Heart right ventricle (tissue), 16 donors: ENCODE data around the gene B4GALNT2. TPM values are rescaled to one million over a fixed set of nuclear protein-coding genes. Genes with fewer than 3 reads are reported as not detected.

Experiments
- ATAC-seq, 8 donors: fragments of 200-7000 bp; cut with Tn5 transposase; one replicate each; pipeline ENCODE4 v1.9.1; 2020; ENCODE audit warnings: mild to moderate bottlenecking in 8 of 8, moderate library complexity in 8 of 8, moderate number of reproducible peaks in 1 of 8
- DNase-seq, 2 donors: peaks; one replicate each; pipeline ENCODE4 v3.0.0-alpha.2; 2020
- H3K27ac ChIP-seq, 10 donors: fragments of 200-600 bp; sonication (generic) in 2 of 10; one replicate each; pipeline versions ENCODE4 v1.5.0 to v1.8.0; 2020 to 2022; ENCODE audit warnings: mild to moderate bottlenecking in 3 of 10
- H3K27me3 ChIP-seq, 7 donors: fragments of 200-600 bp; one replicate each; pipeline ENCODE4 v1.8.0; 2021 to 2022; ENCODE audit warnings: mild to moderate bottlenecking in 2 of 7
- H3K36me3 ChIP-seq, 9 donors: fragments of 200-600 bp; sonication (generic) in 1 of 9; one replicate each; pipeline versions ENCODE4 v1.5.0 to v1.8.0; 2020 to 2022; ENCODE audit warnings: mild to moderate bottlenecking in 2 of 9
- H3K4me1 ChIP-seq, 9 donors: fragments of 200-600 bp; sonication (generic) in 1 of 9; one replicate each; pipeline versions ENCODE4 v1.5.0 to v1.8.0; 2020 to 2022; ENCODE audit warnings: mild to moderate bottlenecking in 4 of 9
- H3K4me3 ChIP-seq, 10 donors: fragments of 200-600 bp; sonication (generic) in 2 of 10; one replicate each; pipeline versions ENCODE4 v1.5.0 to v1.8.0; 2020 to 2022; ENCODE audit warnings: mild to moderate bottlenecking in 7 of 10, moderate library complexity in 2 of 10
- H3K9me3 ChIP-seq, 11 donors: fragments of 200-600 bp in 10 of 11; sonication (generic) in 2 of 11; one replicate each; pipeline versions ENCODE4 v1.5.0 to v1.8.0; 2013 to 2022; ENCODE audit warnings: mild to moderate bottlenecking in 2 of 11, control low read depth in 1 of 11, moderate library complexity in 1 of 11
- CTCF ChIP-seq, 9 donors: fragments of 200-600 bp; sonication (generic) in 2 of 9; IDR thresholded peaks; one replicate each; pipeline versions ENCODE4 v1.5.0 to v1.8.0; 2021 to 2022; ENCODE audit warnings: antibody characterized with exemption in 9 of 9, mild to moderate bottlenecking in 5 of 9, moderate library complexity in 1 of 9
- WGBS, 2 donors: extraction: QIAGEN DNeasy Blood & Tissue Kit; methylation state at CpG; one replicate each; pipeline ENCODE4 v1.1.7; 2013; ENCODE audit warnings: inconsistent platforms in 1 of 2; 5-methylcytosine and 5-hydroxymethylcytosine counted together
- intact Hi-C, 10 donors: fragments of 100-400 bp; cut with DNase I; formaldehyde crosslinking; loops; one replicate each; pipeline versions ENCODE4 v1.11.1 to v1.14.2; 2022
- polyA plus RNA-seq, 2 donors: library from polyadenylated mRNA; stranded (reverse); fragments of 200-250 nt; gene quantifications; one replicate each; pipeline ENCODE4 v1.2.3, GENCODE V29; 2013
- total RNA-seq, 10 donors: library from RNA; stranded (reverse); fragmentation: NEBNext Ultra II Directional in 3 of 10; extraction: Animal tissue kit (Norgen Biotek cat#: 25700) in 3 of 10; gene quantifications; one replicate each; pipeline versions ENCODE4 v1.2.1 to v1.2.4, GENCODE V29; 2021 to 2023
- donor health status: Arrhythmogenic right ventricular cardiomyopathy.
- donor health status: ischemic (EF 13 %, LVEDD 7.1; RV severe dilation, severe dysfunction).
- donor health status: healthy with polysubstance abuse.
- donor health status: DM: no; HTN: yes; CAD: no.
- donor health status: DM: no; HTN: no; CAD: no.
- donor health status: ischemic (EF 25% LVEDD 6.9; RV normal size, moderate dysfunction).
- donor health status: ischemic (EF 25% LVEDD 5.7; RV mildly dilated, moderate dysfunction).
- donor health status: healthy.
- donor health status: DM: yes; HTN: yes; CAD: no.
- donor health status: Ischemic cardiomyopathy.
- donor health status: ischemic (EF 35%, LVEDD 5.7; RV mildly dilated, moderate dysfunction).
- donor health status: nonischemic (EF 11% LVEDD 7.7; RV severe dilation, severe dysfunction).
- donor health status: DM: yes; HTN: yes; CAD: no.
- donor health status: PGD.
- donor health status: ischemic (EF 29% LVEDD 5.4; RV normal size, mild dysfunction).
- donor health status: nonischemic (EF 23%, LVEDD 6.1; RV moderate dilation, normal function).

The B4GALNT2 gene
- total and polyA plus RNA-seq, 12 donors: 0.02 TPM; not detected in 10

- H3K9me3 ChIP-seq: no peaks in the 10 kb centered on the region
- ATAC-seq: no peak
- WGBS, 2 donors: 70 to 77% methylated on average over 4 of the region's 4 CpGs
- no peak overlapping the region for H3K27ac ChIP-seq
- no peaks in the 10 kb centered on the region for H3K36me3 ChIP-seq
- intact Hi-C loops: loop anchor here in 1 of 10 donors (1.0 kb wide), 1 partner anchor 11 kb away; no protein-coding TSS in a partner anchor
- TF ChIP-seq CTCF (IDR thresholded peaks at IDR 0.05): no peak
- peaks cover 0 to 22% (median 9%) of the 10 kb centered on the region in 7 donors for H3K27me3 ChIP-seq
- no peaks in the 10 kb centered on the region for H3K4me1 ChIP-seq
- no peak for DNase-seq
- H3K4me3 ChIP-seq: no peak overlapping the region
These were observed 20.6 kb upstream of the B4GALNT2 start for GRCh38 chr17:49111934-49112333.

- intact Hi-C loops: loop anchor here in 1 of 10 donors (1.0 kb wide), 1 partner anchor 12 kb away; no protein-coding TSS in a partner anchor
- Histone ChIP-seq H3K4me1 (no peaks in the 10 kb centered on the region), H3K9me3 (no peaks in the 10 kb centered on the region), H3K36me3 (no peaks in the 10 kb centered on the region), H3K27me3 (peaks cover 0 to 29% (median 15%) of the 10 kb centered on the region in 7 donors), H3K4me3 (no peak overlapping the region), H3K27ac (no peak overlapping the region)
- 34 to 94% methylated on average over 1 of the region's 1 CpG for WGBS, 2 donors
- TF ChIP-seq CTCF (IDR thresholded peaks at IDR 0.05): no peak
- DNase-seq: no peak
- ATAC-seq: no peak
These were observed 19.6 kb upstream of the B4GALNT2 start for GRCh38 chr17:49112936-49113335.

- H3K9me3 ChIP-seq: no peaks in the 10 kb centered on the region
- H3K27me3 ChIP-seq: peaks cover 0 to 47% (median 31%) of the 10 kb centered on the region in 7 donors
- intact Hi-C loops: no loop called here
- no peak overlapping the region for H3K27ac ChIP-seq
- no peaks in the 10 kb centered on the region for H3K36me3 ChIP-seq
- no peak for TF ChIP-seq CTCF (IDR thresholded peaks at IDR 0.05)
- DNase-seq (no peak), ATAC-seq (no peak)
- no peak overlapping the region for H3K4me3 ChIP-seq
- 82 to 90% methylated on average over 1 of the region's 1 CpG for WGBS, 2 donors
- no peaks in the 10 kb centered on the region for H3K4me1 ChIP-seq
These were observed 17.9 kb upstream of the B4GALNT2 start for GRCh38 chr17:49114703-49115102.

DNA sequence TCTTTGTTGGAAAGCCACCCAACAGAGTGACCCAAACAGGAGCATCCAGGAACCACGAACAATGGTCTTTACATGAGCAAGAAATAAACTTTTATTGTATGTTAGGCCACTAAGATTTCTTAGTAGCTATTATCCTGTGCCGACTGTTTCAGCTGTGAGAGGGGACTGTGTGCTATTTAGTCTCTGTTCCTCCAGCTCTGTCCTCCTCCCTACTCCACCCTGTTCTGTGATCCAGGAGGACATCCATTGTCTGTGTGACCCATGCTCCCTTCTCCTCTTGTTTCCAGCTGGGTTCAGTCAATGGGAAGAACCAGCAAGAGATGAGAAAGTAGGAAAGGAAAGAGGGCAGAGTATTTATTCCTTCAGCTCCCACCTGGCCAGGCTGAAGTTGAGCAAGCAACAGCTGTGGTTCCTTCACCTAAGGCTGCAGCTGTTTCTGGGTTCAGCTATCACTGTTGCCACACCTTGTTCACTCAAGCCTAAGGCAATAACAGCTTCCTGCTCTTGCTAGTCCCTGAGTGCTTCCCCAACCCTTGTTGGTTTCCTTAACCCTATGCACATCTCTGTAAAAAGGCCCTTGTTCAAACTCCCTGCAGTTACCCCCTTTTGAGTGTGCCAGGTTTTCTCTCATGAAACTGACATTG lies 14.9 kb upstream of the B4GALNT2 start:
- WGBS, 2 donors: 88 to 93% methylated on average over 2 of the region's 2 CpGs
- TF ChIP-seq CTCF (IDR thresholded peaks at IDR 0.05): no peak
- Histone ChIP-seq H3K27me3 (peaks cover 0 to 60% (median 35%) of the 10 kb centered on the region in 7 donors), H3K9me3 (peaks cover 0 to 13% (median 0%) of the 10 kb centered on the region in 11 donors), H3K4me1 (no peaks in the 10 kb centered on the region), H3K4me3 (no peak overlapping the region), H3K27ac (no peak overlapping the region), H3K36me3 (no peaks in the 10 kb centered on the region)
- DNase-seq (no peak), ATAC-seq (no peak)
- intact Hi-C loops: no loop called here
